ENCODE data around the gene CHD9NB.
"Not testable (repeated sequence)": the region's sequence is repeated elsewhere in the genome, so short reads cannot be mapped to it uniquely, and the experiment has no call there.

Gene CHD9NB

GRCh38 chr16:53056392-53056881 is 3.7 kb upstream of the CHD9NB start:
- DNase-seq (ENCODE audit: low spot score), result no peak

GRCh38 chr16:53055541-53056391 is 3.1 kb upstream of the CHD9NB start:
- DNase-seq (ENCODE audit: low spot score), result peak; percentile 42

GRCh38 chr16:53054670-53055485 is 2.2 kb upstream of the CHD9NB start, which contains the start of gene CHD9:
CHD9 (plus strand) TSS chr16:53054991; CDS start chr16:53156090, 101,099 bp downstream.
- peak; percentile 86 for DNase-seq (ENCODE audit: low spot score)

- DNase-seq (ENCODE audit: low spot score), result no peak
Observed at GRCh38 chr16:53053967-53054669, 1.4 kb upstream of the CHD9NB start.

- DNase-seq (ENCODE audit: low spot score), result not testable (repeated sequence)
Observed at GRCh38 chr16:53051255-53051654, 1.4 kb downstream of the CHD9NB start.

GRCh38 chr16:53048139-53048915 is 4.4 kb downstream of the CHD9NB start:
- DNase-seq (ENCODE audit: low spot score), result no peak

GRCh38 chr16:53047515-53047914 is 5.2 kb downstream of the CHD9NB start:
- not testable (repeated sequence) for DNase-seq (ENCODE audit: low spot score)

- DNase-seq (ENCODE audit: low spot score), result no peak
Observed at GRCh38 chr16:53045341-53046220, 7.1 kb downstream of the CHD9NB start.

GRCh38 chr16:53043986-53044601 is 8.6 kb downstream of the CHD9NB start:
- DNase-seq (ENCODE audit: low spot score), result no peak

- no peak for DNase-seq (ENCODE audit: low spot score)
Observed at GRCh38 chr16:53043428-53043831, 9.3 kb downstream of the CHD9NB start.

- no peak for DNase-seq (ENCODE audit: low spot score)
Observed at GRCh38 chr16:53042235-53042701, 10.4 kb downstream of the CHD9NB start.

- no peak for DNase-seq (ENCODE audit: low spot score)
Observed at GRCh38 chr16:53041320-53042051, 11.2 kb downstream of the CHD9NB start.

- DNase-seq (ENCODE audit: low spot score), result no peak
Observed at GRCh38 chr16:53040788-53041187, 11.9 kb downstream of the CHD9NB start.

- not testable (repeated sequence) for DNase-seq (ENCODE audit: low spot score)
Observed at GRCh38 chr16:53036711-53037110, 16.0 kb downstream of the CHD9NB start.

GRCh38 chr16:53036066-53036465 is 16.6 kb downstream of the CHD9NB start:
- DNase-seq (ENCODE audit: low spot score), result no peak

GRCh38 chr16:53035176-53035942 is 17.3 kb downstream of the CHD9NB start:
- no peak for DNase-seq (ENCODE audit: low spot score)

GRCh38 chr16:53034306-53034705 is 18.4 kb downstream of the CHD9NB start:
- DNase-seq (ENCODE audit: low spot score), result no peak

- DNase-seq (ENCODE audit: low spot score), result no peak
Observed at GRCh38 chr16:53031323-53031942, 21.3 kb downstream of the CHD9NB start.

Data from kidney capillary endothelial cell (primary cell).